Activated CD8-positive, alpha-beta memory T cell treated with anti-CD3 and anti-CD28 coated beads for 4 hours (primary cell): Measurements from ENCODE around the gene CTU1.

ENCODE experiments used
- DNase-seq, 2 donors: peaks; one replicate each; pipeline ENCODE4 v3.0.0-alpha.2; 2020; ENCODE audit warnings: low read depth in 2 of 2

The CTU1 gene

DNA sequence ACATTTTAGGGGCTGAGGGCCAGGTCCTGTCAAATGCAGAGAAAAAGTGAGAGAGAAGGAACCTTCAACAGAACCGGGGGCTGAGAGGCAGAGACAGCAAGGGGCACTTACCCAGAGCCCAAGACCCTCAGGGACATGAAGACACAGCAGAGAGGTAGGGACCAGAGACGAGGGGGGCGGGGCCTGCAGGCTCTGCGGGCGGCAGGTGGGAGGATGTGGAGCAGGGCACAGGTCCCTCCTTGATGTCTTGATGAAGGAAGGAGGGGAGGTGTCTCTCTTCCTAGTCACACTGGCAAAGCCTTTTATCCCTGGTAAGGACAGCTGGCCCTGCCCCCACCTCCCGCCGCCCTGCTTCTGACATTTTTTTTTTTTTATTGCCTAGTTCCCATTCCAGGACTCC is 25.6 kb downstream of the CTU1 start, which contains the start of gene KLK14:
Gene KLK14, minus strand, starts transcription at position 277 of the 400 bp plus-strand sequence. Its CDS starts 273 bp downstream, at position 4.
- no peak for DNase-seq

DNA sequence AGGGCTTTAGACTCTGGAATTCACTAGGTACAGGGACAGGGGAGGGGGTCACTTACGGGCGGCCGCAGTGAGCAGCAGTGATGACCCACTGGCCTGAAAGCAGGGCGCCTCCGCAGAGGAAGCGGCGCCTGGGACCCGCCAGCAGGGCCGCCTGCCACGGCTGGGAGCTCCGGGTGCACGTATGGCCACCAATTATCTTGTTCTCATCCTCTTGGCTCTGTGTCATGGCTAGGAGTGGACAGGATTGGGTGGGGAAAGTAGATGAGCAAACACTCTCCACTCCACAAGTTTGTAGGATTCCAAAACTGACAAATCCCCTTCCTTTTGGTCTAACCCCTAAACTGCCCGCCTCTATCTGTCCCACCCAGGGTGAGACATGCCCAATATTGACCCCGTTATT is 26.7 kb downstream of the CTU1 start:
- DNase-seq = no peak

DNA sequence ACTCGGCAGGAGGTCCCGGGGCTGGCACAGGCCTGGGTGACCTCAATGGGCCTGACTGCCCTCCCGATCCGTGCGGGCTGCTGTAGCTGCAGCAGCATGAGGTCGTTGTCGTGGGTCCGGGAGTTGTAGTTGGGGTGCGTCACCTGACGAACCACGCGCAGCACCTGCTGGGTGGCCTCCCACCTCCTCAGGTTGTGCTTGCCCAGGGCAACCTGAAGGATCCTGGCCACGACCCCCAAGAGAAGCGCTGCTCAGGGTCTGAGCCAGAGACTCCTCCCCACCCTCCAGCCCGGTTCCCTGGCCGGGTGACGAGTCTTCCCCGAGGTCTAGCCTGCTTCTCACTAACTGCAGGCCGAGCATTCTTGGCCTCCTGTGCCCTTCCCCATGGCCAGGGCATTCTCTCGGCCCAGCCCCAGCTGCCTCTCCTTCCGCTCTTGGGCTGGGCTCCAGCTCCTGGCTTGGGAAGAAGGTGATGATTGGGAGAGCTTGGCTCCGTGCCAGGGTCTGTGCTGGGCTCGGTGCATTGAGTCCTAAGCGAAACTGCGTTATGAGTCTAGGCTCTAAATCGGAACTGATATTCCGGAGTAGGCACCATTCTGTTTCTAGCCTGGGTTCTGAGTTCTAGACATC is 28.6 kb downstream of the CTU1 start:
- DNase-seq = no peak

DNA sequence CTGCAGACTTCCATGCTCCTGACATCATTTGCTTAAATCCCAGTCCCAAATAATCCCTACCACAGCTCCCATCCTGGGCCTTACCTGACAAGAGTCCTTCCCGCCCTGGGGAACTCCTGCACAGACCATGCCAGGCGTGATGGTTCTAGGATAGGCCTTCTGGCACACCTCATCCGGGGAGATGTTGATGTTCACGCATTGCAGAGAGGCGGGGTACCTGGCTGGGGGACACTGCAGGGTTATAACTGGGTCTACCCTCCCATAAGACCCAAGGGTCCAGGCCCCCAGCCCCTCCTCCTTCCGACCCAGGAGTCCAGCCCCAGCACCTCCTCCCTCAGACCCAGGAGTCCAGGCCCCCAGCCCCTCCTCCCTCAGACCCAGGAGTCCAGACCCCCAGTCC is 29.5 kb downstream of the CTU1 start:
- DNase-seq = no peak

DNA sequence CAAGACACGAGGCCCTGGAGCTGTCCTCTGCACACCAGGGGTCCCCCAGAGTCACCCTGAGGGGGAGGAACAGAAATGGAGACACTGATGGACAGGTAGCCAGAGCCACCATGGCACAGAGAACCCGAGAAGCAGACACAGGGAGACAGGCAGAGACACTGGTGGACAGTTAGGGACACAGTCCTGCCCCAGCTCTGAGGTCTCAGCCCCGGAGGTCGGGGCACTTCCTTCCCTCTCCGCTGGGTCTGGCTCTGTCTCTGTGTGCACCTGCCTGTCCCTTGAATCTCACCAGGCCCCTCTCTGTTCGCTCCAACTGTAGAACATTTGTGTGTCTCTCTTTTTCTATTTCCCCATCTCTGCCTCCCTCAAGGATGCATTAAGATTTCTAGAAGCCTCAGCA is 30.1 kb downstream of the CTU1 start:
- DNase-seq = no peak

DNA sequence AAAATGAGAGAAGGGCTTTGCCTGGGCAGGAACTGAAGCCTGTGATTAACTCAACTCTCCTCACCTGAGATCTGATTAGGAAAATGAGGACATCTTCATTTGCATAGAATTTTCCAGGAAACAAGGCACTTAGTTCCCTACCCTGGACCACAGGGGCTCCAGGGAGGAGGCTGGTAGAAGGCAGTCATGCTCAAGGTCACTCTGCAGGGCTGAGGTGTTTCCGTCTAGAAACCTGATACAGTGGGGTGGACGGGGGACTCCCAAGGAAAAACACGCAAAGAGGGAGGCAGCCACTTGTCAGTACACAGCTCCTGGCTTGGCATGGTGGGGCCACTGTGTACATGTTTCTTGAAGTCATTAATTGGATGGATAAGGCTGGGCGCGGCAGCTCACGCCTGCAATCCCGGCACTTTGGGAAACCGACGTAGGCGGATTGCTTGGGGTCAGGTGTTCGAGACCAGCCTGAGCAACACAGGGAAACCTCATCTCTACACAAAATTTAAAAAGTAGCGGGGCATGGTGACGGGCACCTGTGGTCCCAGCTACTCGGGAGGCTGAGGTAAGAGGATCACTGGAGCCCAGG is 31.5 kb downstream of the CTU1 start:
- DNase-seq = no peak

DNA sequence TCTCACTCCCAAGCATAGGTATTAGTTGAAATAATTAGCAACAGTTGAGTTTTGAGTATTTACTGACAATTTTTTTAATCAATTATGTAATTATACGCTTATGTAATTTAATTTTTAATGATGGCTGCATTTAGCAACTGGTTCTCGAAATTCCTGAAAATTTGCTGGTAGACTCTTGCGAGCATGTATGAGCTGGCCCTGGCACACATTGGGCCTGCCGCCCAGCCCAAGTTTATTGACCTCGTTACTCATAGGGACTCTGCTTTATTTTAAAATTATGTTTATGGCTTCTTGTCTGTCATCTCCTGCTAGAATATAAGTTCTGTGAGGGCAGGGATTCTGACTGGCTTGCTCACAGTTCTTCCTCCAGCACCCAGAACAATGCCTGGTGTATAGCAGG is 32.2 kb downstream of the CTU1 start:
- no peak for DNase-seq

DNA sequence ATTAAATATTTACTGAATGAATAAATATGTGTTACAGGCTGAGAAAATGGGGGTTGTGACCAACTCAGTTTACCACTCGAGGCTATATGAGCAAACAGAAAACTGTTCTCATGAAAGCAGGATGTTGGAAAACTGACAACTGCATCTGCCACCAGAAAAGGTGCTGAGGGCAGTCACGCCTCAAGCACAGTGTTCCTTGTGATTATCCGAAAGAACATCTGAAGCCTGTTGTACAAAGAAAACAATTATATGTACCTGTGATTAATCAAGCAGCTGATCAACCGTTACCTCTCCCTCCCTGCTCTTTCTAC is 37.2 kb downstream of the CTU1 start:
- no peak for DNase-seq

DNA sequence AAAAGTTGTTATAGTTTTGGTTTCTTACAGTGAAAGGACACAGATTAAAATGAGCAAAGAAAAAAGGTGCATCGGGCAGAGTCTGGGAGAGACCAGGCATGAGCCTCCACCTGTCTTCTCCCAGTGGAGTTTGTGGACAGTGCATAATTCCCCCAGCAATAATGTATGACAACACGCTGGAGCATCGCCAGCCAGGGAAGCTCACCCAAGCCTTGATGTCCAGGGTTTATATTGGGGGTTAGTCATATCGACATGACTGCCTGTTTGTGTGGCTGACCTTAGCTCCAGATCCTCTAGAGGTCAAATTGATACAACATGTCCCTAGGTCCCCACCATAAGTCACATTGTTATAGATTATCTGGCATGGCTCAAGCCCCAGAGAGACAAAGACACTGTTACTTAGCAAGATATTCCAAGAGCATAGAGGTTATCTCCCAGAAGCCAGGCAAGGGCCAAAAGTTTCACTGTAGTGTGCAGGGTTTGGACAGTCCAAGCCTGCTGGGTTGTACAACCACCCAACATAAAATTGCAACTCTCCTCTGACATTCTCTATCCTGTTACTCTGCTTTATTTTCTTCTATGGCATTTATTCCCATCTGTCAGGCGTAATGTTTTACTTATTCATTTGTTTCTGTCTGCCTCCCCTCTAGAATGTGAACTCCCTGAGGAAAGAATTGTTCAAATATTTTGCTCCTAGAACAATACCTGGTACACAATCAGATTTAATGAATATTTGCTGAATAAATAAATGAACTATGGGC is 37.7 kb downstream of the CTU1 start:
- DNase-seq = no peak

DNA sequence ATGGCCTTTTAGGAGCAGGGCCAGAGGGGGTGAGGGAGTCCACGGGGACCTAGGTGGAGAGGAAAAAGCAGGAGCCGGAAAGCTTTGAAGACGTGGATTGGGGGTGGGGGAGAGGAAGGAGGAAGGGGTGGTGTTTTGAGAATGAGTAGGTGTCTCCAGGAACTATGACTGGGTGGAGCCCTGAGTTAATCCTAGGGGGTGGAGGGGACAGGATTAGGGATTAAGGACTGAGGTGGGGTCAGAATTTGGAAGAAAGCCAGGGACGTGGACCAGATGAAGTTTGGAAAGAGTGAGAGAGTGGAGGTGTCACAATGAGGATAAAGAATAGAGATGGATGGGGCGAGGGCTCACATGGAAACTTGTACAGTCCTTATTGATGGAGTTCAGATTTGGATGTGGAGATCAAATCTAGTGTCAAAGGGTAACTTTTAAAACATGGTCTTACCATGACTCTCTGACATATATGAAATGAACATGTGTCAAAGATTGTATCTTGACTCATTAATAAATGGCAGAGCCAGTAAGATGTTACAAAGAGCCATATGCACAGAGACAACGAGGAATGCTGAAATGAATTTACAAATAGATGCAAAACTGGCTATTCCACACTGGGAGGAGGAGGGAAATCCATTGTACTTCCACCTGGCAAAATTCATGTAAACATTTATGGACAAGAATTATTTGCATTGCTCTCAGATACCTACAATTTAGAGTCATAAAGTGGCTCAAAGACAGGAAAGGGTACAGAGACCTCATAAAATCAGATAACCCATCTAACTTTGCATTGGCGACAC is 41.6 kb downstream of the CTU1 start:
- DNase-seq = no peak

DNA sequence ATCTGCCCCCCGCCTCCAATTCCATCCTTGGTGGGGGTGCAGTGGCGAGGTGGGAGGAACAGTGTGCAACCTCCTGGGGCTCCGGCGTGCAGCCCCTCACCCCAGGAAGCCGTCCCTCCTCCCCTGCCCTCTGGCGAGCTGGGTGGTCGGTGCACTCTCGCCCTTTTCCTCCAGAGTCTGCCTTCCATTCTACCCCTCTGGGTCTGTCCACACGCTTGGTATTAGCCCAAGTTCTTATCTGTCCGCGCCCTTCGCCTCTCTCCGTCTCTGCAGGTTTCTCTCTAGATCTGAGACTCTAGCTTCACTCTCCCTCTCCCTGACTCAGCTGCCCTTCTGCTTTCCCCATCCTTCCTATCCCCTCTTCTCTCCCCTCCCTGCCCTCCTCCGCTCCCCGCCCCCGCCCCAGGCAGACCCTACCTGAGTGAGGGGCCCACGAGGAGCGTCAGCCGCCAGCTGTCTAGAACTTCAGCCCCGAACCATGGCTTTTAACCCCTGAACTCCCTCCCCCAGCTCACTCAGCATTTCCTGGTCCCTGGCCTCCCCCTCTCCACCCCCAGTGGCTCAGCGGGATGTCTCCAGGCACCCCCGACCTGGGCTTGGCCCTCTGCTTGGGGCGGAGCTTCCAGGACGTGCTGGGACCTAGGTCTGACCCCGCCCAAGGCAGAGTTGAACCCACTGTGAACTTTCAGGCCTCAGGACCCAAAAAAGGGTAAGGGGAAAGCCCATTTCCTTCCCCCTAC is 42.8 kb downstream of the CTU1 start:
- no peak for DNase-seq

DNA sequence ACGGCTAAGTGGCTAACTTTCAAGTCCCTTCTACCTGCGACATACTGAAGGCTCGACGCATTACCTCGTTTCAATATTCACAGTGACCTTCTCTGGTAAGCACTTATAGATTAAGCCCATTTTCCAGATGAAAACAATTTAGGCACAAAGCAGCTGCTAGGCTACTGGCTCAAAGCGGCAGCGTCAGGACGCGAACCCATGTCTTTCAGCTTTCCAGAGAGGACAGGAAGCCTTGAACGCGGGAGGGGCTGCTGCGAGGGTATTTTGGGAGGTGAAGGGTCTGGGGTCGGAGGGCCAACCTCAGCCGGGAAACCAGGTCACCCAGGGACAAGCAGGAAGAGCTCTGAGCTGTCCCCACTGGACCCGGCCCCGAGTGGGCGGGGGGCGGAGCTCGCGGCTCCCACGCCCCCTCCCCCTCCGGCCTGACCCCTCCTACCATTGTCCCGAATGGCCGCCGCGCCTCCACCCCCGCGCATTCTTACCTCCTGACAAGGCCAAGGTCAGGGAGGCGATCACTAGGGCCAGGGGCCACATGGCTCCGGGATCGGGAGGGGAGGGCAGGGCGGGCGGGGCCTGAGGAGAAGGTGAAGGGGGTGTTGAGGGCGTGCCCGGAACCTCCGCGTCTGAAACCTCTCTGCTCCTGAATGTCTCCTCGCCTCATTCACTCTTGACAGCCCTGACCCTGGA is 43.5 kb downstream of the CTU1 start, which contains the start of gene KLK13:
Gene KLK13, minus strand, starts transcription at position 559 of the 687 bp plus-strand sequence. Its CDS starts 25 bp downstream, at position 534.
- DNase-seq = no peak

DNA sequence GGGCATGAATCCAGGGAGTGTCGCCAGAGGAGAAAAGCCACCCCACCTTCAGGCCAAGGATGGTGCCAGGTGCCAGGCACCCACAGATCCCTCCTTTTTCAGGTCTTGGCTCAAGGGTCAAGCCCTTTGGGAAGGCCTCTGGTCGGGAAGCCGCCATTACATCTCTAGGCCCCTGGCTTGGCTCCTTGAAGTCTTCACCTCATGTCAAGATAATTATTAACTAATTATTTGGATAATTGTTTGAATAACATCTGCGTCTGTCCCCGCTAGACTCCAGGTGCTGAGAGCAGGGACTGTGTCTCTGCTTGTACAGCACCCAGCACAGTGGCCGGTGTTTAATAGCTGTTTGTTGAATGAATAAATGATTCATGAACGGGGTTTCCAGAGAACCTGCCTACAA is 44.5 kb downstream of the CTU1 start:
- no peak for DNase-seq

DNA sequence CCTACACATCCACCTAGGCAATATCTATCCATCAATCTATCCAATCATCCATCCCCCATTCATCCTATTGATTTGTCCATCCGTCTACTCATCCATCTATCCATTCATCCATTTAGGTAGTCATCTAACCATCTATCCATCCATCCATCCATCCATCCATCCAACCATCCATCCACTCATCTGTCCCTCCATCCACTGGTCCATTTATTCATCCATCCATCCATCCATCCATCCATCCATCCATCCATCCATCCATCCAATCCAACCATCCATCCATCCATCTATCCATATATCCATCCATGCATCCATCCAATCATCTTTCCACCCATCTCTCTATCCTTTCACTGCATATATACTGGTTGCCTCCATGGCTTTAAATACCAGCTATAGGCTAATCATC is 47.2 kb downstream of the CTU1 start:
- no peak for DNase-seq

DNA sequence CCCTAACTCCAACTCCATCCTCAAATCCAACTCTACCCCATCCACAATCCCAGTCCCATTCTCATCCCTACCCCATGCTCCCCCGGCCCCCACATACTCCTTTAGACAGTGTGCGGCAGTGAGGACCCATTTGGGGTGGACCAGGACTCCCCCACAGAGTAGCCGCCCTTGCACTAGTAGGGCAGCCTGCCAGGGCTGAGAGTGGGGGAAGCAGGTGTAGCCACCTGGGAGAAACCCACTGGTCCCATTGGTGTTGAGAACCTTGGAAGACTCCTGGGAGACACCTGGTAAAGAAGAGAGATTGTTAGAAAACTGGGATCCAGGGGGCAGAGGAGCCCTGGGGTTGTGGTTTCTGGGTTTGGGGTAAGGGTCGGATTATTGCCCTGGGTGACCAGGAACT is 47.9 kb downstream of the CTU1 start:
- no peak for DNase-seq

DNA sequence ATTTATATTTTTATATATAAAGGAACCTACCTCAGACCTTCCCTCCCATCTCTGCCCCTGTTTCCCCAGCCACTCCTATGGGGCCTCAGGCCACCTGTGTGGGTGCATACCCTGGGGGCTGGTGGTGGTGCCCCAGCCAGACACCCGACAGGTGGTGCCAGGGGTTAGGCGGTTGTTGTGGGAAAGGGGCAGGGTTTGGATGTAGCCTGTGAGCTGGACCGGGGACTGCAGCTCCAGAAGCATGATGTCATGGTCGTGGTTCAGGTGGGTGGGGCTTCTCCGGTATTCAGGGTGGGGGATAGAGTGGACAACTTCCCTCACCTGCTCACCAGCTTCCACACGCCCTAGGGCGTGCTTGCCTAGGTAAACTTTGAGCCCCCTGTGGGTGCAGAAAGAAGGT is 48.5 kb downstream of the CTU1 start:
- DNase-seq = no peak

DNA sequence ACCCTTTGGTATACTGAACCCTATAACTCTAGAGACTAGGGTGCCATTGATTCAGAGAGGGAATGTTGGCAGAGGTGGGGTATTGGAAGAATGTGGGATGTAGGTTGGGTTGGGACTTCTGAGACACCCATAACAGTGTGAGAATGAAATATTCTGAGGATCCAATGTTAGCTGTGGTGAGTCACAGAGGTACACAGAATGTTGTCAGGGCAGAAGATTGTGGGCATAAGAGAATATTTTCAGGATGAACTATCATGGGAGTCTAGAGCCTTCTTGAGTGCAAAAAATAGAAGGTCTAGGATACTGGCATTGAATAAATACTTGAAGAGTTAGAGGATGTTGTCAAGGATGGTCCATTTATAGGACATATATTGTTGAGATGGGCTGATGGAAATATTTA is 52.3 kb downstream of the CTU1 start:
- no peak for DNase-seq
